Stimulated activated CD4-positive, alpha-beta T cell treated with anti-CD3 and anti-CD28 coated beads, Interleukin-1b, Interleukin-23, amount 100 ng/mL, for 1 hour (primary cell): ENCODE results near the gene TRIP13.
A peak's percentile ranks its signal among the peaks of the same experiment; 100 is the strongest.
"Not testable (repeated sequence)": the region's sequence is repeated elsewhere in the genome, so short reads cannot be mapped to it uniquely, and the experiment has no call there.

ENCODE experiments used
- DNase-seq, 2 donors: peaks; one replicate each; pipeline ENCODE4 v3.0.0-alpha.2; 2020; ENCODE audit warnings: low read depth in 2 of 2

TRIP13 gene

GRCh38 chr5:891117-891836 is 1.4 kb upstream of the TRIP13 start:
- no peak for DNase-seq

DNA sequence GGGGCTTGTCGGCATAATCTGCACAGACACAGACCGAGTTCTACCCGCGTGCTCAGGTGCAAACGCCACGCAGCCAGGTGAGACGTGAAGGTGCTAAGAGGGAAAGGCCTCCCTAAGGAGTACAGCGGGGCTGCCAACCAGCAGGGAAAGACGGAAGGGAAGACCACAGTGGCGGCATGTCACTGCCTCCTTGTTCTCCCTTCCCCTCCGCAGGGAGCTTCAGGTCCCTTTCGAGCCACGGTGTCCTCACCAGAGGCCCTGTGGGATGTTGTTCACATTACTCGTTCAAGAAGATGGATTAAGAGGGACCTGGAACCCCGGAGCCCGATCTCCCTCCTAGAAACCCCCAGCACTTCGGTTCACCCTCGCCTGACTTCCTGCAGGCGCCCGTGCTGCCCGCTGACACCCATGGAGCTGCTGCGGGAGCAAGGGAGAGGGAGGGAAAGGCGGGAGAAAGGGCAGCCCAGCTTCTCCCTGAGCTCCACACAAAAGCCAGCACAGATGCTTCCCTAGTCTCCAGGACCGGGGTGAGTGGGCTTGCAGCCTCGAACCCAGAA is 769 bp upstream of the TRIP13 start:
- no peak for DNase-seq

DNA sequence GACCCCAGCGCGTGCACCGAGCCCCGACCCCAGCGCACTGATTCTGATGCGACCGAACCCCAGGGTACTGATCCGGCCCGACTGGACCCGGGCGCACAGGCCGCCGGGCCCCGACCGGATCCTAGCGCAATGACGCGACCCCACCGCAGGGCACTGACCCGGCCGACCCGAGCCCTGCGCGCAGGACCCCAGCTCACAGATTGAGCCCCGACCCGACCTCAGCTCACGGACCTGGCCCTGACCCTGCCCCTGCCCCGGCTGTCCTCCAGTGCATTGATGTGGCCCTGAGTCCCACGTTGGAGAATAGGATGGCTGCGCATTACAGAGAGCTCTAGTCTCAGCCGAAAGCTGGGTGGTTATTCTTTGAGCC is 438 bp downstream of the TRIP13 start:
- DNase-seq = no peak

GRCh38 chr5:893711-894110 is 1.0 kb downstream of the TRIP13 start:
- DNase-seq = no peak

GRCh38 chr5:900781-901180 is 8.1 kb downstream of the TRIP13 start:
- DNase-seq = no peak

- no peak for DNase-seq
Measured at GRCh38 chr5:902129-902916, 9.6 kb downstream of the TRIP13 start.

DNA sequence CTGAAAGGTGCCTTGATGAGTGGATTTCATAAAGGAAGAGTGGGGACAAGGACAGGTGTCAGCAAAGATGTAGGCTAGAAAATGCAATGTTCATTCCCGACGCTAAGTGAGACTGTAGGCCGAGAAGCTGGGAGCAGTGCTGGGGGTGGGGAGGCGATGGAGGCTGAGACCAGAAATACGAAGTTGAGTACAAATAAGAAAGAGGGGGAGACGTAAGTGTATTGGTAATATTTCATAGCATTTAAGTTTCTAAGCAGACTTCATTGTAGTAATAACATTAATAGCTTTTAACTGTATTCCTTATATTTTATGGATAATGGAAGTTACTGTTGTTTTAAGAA is 11.0 kb downstream of the TRIP13 start:
- DNase-seq = no peak

DNA sequence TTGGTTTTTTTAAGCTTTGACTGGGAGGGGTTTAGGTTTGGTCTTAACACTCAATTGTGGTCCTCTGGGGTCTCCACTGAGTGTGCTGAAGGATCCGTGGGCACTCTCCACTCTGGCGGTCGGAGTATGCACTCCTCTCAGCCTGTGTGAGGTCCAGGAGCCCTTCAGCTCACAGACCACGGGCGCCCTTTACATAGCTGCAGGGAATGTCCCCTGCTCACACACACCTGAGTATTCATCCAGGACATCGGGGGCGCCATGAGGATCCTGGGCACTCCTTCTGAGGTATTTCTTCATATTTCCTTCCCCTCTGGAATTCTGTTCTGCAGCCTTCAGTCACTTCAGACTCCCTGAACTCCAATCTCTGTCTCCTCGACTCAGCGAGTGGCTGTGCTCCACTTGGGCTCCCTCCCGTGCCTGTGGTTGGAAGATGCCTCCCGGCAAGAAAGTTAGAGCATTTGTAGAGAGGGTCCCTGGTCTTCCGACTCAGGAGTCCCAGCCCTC is 12.5 kb downstream of the TRIP13 start:
- DNase-seq = no peak

DNA sequence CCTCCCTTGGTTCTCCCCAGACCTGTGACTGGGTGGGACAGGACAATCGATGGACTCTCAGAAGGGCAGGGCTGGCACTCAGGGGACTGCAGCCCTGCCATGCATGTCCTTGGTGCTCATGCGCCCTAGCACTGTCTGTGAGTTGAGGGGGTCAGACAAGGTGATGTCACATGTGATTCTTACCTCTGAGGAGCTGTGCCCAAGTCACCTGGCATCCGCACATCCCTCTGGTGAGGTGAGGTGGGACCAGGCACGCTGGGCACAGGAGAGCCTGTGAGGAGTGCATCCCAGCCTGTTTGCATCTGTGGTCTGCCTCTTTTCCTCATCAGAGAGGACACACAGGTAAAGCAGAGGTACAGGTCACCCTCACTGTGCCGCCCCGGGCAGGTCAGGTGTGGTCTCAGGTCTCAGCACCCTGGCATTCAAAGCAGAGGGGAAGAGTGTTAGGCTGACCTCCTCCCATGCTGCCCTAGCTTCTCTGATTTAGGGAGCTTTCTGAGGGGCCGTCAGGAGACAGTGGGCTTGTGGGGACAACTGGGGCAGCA is 14.8 kb downstream of the TRIP13 start:
- DNase-seq = no peak

DNA sequence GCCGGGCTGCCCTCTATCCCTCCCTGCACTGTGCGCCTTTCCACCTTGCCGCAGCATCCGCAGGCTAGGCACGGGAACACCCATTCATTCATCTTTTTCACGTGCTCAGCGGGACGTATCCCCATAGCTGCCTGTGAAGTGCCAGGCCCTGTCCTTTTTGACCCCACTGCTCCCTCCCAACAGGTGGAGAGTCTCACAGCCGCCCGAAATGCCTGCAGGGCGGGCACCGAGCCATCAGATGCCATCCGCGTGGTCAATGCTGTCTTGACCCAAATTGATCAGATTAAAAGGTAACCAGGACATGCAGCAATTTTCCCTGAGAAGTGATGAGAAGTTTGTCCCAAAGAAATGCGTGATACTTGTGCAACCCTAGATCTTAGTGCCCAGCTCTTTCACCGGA is 15.5 kb downstream of the TRIP13 start:
- no peak for DNase-seq

GRCh38 chr5:909086-909485 is 16.4 kb downstream of the TRIP13 start:
- DNase-seq = no peak

- DNase-seq = no peak
Measured at GRCh38 chr5:909994-910768, 17.5 kb downstream of the TRIP13 start.

- no peak for DNase-seq
Measured at GRCh38 chr5:910769-911160, 18.1 kb downstream of the TRIP13 start.

- no peak for DNase-seq
Measured at GRCh38 chr5:911601-912000, 18.9 kb downstream of the TRIP13 start.

- DNase-seq = peak; percentile 17 to 51
Measured at GRCh38 chr5:912280-913091, 19.8 kb downstream of the TRIP13 start.

- no peak for DNase-seq
Measured at GRCh38 chr5:914174-914573, 21.5 kb downstream of the TRIP13 start.

DNA sequence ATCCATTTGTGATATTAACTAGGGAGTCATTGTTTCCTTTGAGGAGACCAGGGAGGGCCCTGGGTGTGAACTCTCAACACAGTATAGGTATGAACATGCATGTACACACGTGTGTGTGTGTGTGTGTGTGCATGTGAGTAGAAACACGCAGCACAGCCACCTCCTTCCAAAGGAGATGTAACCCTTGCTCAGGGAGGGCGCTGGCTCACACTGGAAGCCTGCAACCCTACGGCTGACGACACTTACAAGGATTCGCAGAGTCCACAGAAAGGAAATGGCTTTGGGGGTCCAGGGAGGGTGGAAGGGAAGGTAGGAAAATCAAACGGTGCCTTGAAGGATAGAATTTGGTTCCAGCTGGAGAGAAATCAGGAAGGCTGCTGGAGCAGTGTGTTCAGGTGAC is 21.9 kb downstream of the TRIP13 start:
- DNase-seq = no peak

GRCh38 chr5:915346-915745 is 22.7 kb downstream of the TRIP13 start:
- not testable (repeated sequence) for DNase-seq

DNA sequence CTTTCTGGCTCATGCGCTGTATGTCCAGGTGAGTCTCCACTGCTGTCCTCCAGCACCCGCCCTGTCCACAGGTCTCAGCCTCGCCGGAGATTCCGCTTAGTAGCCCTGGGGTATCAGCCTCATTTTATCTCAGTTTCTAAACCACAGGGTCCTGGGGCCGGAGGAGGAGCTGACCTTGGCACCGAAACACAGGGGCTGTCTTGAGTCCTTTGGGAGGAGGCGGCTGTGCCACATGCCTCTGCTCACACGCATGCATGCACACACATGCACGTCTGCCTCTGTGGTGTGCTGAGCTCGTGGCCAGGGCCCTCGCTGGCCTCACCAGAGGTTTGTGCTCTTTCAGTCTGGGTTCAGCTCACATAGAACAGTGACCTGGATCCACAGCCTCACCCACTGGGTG is 23.3 kb downstream of the TRIP13 start:
- no peak for DNase-seq

- no peak for DNase-seq
Measured at GRCh38 chr5:916441-917293, 24.0 kb downstream of the TRIP13 start.
